NCI-H748 treated with DMSO at 0.1 percent for 48 hours (cell line): ENCODE data around the gene KIDINS220.
A peak's percentile ranks its signal among the peaks of the same experiment; 100 is the strongest.

ENCODE experiments used
- DNase-seq: peaks from one replicate; lab custom pipeline; 2025; lab: John Stamatoyannopoulos, UW

The KIDINS220 gene

GRCh38 chr2:8836971-8837794 is at the start of gene KIDINS220:
KIDINS220 (minus strand) TSS chr2:8837613; CDS start chr2:8827093, 10,520 bp downstream.
- DNase-seq: peak; percentile 67

- no peak for DNase-seq
These were observed 49.5 kb upstream of the KIDINS220 start for GRCh38 chr2:8886876-8887275.

DNA sequence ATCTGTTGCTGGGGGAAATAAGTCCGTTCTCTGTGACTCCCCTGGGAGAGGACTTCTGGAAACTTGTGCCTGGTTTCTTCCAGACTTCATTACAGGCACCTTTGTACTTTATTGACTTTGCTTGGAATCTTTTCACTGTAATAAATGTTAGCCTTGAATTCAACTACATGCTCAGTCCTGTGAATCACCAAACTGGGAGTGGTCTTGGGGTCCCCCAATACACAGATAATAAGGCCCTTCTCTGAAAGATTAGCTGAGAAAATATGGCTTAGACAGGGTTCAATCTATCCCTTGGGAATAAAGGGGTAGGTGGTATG is 48.7 kb upstream of the KIDINS220 start:
- DNase-seq: no peak

- no peak for DNase-seq
These were observed 48.2 kb upstream of the KIDINS220 start for GRCh38 chr2:8885449-8886201.

GRCh38 chr2:8884812-8885211 is 47.4 kb upstream of the KIDINS220 start:
- no peak for DNase-seq

GRCh38 chr2:8882094-8882493 is 44.7 kb upstream of the KIDINS220 start:
- no peak for DNase-seq

DNA sequence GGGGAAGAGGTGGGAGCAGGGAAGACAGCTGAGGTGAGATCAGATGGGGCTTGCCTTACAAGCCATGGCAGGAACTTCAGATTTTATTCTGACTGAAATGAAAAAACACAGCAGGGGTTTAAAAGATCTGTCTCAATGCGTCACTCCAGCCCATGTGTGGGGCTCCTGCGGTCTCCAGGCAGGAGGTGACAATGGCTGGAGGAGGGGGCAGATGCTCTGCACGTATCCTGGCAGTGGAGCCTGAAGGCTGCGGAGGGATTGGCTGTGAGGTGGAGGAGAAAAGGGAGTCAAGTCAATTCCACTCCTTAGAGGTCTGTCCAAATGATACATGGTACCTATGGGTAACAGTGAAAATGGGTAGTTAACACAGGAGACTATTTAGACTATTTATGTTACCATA is 40.5 kb upstream of the KIDINS220 start:
- DNase-seq: no peak

GRCh38 chr2:8877332-8877731 is 39.9 kb upstream of the KIDINS220 start:
- no peak for DNase-seq

DNA sequence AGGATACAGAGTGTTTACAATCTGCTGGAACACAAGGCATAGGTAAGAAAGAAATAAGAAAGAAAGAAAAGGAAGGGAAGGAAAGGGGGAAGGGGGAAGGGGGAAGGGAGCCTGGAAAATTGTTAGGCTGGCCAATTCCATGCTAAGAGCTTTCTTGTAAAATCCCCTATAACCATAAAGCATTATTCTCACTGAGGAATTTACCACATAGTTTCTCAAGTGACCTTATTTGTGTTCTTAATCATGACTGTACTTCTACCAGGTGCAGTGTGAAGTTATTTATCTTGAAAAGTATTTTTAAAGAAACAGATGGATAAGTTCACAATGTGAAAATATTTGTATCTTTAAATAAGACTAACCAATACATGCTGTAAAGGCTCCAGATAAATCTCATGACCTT is 39.2 kb upstream of the KIDINS220 start:
- DNase-seq: no peak

DNA sequence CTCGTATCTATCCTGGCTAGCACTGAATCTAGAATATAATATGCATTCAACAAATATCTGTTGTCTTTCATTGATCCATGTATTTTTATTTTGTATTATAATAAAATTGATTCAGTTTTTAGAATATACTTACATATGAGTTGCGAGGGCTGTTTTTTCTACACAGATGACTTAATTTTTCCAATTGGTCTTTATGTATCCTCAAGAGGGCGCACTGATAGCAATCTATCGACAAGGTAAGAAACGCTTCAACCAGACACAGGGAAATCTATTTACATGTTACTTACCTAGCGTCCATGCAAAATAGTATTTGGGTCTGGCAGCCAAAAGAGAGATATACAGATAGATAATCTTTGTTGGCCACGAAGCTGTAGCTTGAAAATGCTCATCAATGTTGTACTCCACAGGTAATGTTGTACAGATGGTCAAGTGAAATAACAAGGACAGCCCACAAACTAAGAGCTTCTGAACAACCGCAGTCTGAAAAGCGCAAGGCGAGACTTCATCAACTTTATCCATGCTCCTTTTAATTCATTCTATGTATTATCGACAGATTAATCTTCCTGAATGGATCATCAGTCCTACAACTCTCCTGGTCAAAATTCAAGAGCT is 35.5 kb upstream of the KIDINS220 start:
- DNase-seq: peak; percentile 61

DNA sequence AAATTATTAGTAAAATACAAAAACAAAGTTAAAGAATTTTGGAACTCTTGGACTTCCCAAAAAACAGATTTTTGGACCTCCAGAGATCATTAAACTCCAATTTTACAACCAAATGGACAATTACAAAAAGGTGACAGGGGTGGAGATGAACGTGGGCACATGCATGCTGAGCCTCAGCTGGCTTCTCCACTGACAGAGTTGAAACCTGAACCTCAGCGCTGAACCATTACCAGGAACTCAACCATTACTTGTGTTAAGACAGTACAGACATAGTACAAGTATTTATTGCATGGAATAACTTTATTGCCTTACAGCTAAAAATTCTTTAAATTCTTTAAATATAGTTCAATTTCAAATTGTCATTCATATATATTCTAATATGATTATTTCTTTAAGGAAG is 33.0 kb upstream of the KIDINS220 start:
- no peak for DNase-seq

GRCh38 chr2:8867363-8867762 is 29.9 kb upstream of the KIDINS220 start:
- DNase-seq: no peak

GRCh38 chr2:8863331-8863953 is 26.0 kb upstream of the KIDINS220 start:
- no peak for DNase-seq

- DNase-seq: no peak
These were observed 24.8 kb upstream of the KIDINS220 start for GRCh38 chr2:8862230-8862629.

GRCh38 chr2:8861797-8862196 is 24.4 kb upstream of the KIDINS220 start:
- no peak for DNase-seq

GRCh38 chr2:8860239-8860638 is 22.8 kb upstream of the KIDINS220 start:
- no peak for DNase-seq

- no peak for DNase-seq
These were observed 21.5 kb upstream of the KIDINS220 start for GRCh38 chr2:8858910-8859309.

- DNase-seq: no peak
These were observed 20.9 kb upstream of the KIDINS220 start for GRCh38 chr2:8858264-8858663.

GRCh38 chr2:8857709-8858108 is 20.3 kb upstream of the KIDINS220 start:
- DNase-seq: no peak

GRCh38 chr2:8856176-8856575 is 18.8 kb upstream of the KIDINS220 start:
- no peak for DNase-seq

GRCh38 chr2:8855010-8855409 is 17.6 kb upstream of the KIDINS220 start:
- no peak for DNase-seq

- no peak for DNase-seq
These were observed 16.0 kb upstream of the KIDINS220 start for GRCh38 chr2:8853426-8853825.
